Globus pallidus (tissue), 1 donor: ENCODE results near the gene HSPA13.
"Not testable (repeated sequence)": the region's sequence is repeated elsewhere in the genome, so short reads cannot be mapped to it uniquely, and the experiment has no call there.

Experiments
- DNase-seq: peaks from one replicate; pipeline ENCODE4 v3.0.0-alpha.2; 2015; ENCODE audit warnings: low spot score

Gene HSPA13

GRCh38 chr21:14382835-14383595 lies at the start of gene HSPA13:
HSPA13 (minus strand) TSS chr21:14383146; CDS start chr21:14383119, 27 bp downstream.
- peak; percentile 100 for DNase-seq

GRCh38 chr21:14418920-14419319 lies 36.0 kb upstream of the HSPA13 start:
- DNase-seq = no peak

- DNase-seq = peak; percentile 0
These were observed 32.1 kb upstream of the HSPA13 start for GRCh38 chr21:14414932-14415508.

GRCh38 chr21:14405962-14406361 lies 23.0 kb upstream of the HSPA13 start:
- DNase-seq = no peak

GRCh38 chr21:14405225-14405624 lies 22.3 kb upstream of the HSPA13 start:
- no peak for DNase-seq

GRCh38 chr21:14403681-14404318 lies 20.9 kb upstream of the HSPA13 start:
- no peak for DNase-seq

- no peak for DNase-seq
These were observed 18.3 kb upstream of the HSPA13 start for GRCh38 chr21:14401217-14401616.

- no peak for DNase-seq
These were observed 5.3 kb upstream of the HSPA13 start for GRCh38 chr21:14388282-14388681.

- no peak for DNase-seq
These were observed 1.5 kb upstream of the HSPA13 start for GRCh38 chr21:14384453-14384852.

- DNase-seq = no peak
These were observed 742 bp upstream of the HSPA13 start for GRCh38 chr21:14383596-14384180.

- DNase-seq = no peak
These were observed 486 bp downstream of the HSPA13 start for GRCh38 chr21:14382486-14382834.

GRCh38 chr21:14376854-14377253 lies 6.1 kb downstream of the HSPA13 start:
- DNase-seq = no peak

- no peak for DNase-seq
These were observed 15.9 kb downstream of the HSPA13 start for GRCh38 chr21:14366998-14367397.

GRCh38 chr21:14361958-14362357 lies 21.0 kb downstream of the HSPA13 start:
- no peak for DNase-seq

- DNase-seq = no peak
These were observed 24.2 kb downstream of the HSPA13 start for GRCh38 chr21:14358775-14359174.

GRCh38 chr21:14356746-14357145 lies 26.2 kb downstream of the HSPA13 start:
- DNase-seq = no peak

GRCh38 chr21:14354515-14354914 lies 28.4 kb downstream of the HSPA13 start:
- DNase-seq = no peak

- DNase-seq = no peak
These were observed 29.2 kb downstream of the HSPA13 start for GRCh38 chr21:14353726-14354125.

GRCh38 chr21:14353231-14353630 lies 29.7 kb downstream of the HSPA13 start:
- no peak for DNase-seq

GRCh38 chr21:14327346-14327745 lies 55.6 kb downstream of the HSPA13 start:
- DNase-seq = not testable (repeated sequence)

GRCh38 chr21:14325595-14325994 lies 57.4 kb downstream of the HSPA13 start:
- DNase-seq = no peak
